NCI-H2196 treated with DMSO at 0.1 percent for 48 hours (cell line): ENCODE results near the gene IQUB.
A peak's percentile ranks its signal among the peaks of the same experiment; 100 is the strongest.
"Not testable (repeated sequence)": the region's sequence is repeated elsewhere in the genome, so short reads cannot be mapped to it uniquely, and the experiment has no call there.

Experiments used
- DNase-seq: peaks from one replicate; lab custom pipeline; 2025; ENCODE audit not compliant: unreplicated experiment; lab: John Stamatoyannopoulos, UW

Gene IQUB

DNA sequence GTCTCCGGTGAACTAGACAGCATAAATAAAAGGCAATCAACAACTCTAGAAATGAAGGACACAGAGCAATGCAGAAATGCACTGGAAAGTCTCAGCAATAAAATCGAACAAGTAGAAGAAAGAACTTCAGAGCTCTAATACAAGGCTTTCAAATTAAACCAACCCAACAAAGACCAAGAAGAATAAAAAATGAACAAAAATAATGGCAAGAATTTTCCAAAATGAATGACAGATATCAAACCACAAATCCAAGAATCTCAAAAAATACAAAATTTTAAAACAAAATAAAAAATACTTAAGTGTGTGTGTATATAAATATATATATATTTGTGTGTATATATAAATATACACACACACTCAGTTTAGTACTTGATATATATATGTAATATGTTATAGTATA is 110.8 kb downstream of the IQUB start:
- no peak for DNase-seq

DNA sequence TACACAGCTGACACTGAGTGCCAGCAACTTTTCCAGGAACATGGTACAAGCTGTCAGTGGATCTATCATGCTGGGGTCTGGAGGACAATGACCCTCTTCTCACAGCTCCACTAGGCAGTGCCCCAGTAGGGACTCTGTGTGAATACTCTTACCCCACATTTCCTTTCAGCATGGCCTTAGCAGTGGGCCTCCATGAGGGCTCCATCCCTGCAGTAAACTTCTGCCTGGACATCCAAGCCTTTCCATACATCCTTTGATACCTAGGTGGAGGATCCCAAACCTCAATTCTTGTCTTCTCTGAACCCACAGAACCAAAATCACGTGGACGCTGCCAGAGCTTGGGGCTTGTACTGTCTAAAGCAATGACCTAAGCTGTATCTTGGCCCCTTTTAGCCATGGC is 116.8 kb downstream of the IQUB start:
- DNase-seq: no peak

DNA sequence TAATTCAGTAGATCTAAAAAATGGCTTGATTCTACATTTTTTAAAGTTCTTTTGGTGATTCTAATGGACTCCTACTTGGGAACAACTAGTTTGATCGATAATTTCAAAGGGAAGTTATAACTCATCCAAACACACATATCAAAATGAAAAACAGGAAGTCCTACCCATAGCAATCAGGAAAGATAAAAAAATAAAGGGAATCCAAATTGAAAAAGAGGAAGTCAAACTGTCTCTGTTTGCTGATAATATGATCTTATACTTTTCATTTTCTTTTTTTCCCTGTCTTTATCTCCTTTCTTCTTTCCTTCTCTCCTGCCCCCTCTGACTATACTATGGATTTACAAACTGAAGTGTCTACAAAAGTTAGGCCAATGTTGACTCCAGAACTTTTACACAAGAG is 118.8 kb downstream of the IQUB start:
- no peak for DNase-seq

DNA sequence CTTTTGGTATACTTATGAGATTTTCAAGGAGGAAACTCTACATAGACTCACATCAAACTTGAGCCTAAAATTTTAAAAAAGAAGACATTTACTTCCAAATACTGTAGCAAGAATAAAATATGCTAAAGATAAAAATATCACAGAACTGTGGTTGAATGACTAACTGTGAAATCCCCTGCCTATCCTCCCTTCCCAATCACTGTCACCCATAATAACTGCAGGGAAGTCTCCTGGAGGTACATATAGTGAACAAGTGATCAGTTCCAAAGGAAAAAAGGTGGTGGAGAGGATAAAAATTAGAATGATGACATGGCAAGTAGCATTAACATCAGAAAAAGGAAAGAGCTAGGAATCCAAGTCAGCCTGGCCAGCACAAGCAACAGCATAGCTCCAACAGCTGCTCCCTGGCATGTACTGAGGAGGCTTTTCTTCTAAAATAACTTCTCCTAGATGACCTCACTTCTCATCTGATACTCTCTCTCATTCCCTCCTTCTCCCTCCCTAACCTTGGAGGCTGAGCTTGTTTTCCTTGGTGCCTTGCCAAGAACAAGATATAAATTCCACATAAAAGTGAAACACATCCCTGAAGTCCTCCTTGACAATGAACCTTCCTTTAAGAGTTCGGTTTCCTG is 124.0 kb downstream of the IQUB start:
- peak; percentile 21 for DNase-seq

DNA sequence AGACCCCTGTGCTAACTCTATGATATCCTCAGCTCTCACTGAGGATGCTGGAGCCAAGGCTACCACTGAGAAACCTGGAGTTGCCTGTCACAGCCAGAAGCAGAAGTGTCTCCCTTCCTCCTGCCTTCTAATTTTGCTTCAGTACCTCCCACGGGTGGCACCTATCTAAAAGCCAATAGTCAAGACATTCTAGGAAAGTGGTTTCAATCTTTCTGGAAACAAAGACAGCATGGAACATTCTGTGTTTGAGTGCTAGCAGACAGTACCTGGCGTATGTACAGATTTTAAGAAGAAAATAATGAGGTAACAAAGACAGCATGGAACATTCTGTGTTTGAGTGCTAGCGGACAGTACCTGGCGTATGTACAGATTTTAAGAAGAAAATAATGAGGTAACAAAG is 126.4 kb downstream of the IQUB start:
- not testable (repeated sequence) for DNase-seq
